ENCODE results near the gene DPPA3. TPM values are rescaled to one million over a fixed set of nuclear protein-coding genes. Genes with fewer than 3 reads are reported as not detected.

Gene DPPA3
- total RNA-seq, 2 experiments from 2014 or later, result not detected

DNA sequence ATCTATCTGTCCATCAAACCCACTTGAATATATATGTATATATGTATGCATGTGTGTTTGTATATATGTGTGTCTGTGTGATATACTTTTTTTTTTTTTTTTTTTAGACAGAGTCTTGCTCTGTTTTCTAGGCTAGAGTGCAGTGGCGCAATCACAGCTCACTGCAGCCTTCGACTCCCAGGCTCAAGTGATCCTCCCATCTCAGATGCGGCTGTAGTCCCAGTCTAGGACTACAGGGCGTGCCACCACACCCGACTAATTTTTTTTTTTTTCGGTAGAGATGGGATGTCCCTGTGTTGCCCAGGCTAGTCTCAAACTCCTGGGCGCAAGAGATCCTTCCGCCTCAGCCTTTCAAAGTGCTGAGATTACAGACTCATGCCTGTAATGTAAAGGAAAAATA, 32.5 kb upstream of the DPPA3 start:
- H3K36me3 ChIP-seq (ENCODE audit: insufficient read depth, low read length), result no peaks in the 10 kb centered on the region
- intact Hi-C loops (cut with DNase I, micrococcal nuclease), result no loop called here
- no peaks in the 10 kb centered on the region for H3K4me1 ChIP-seq (ENCODE audit: insufficient read depth, low read length)
- TF ChIP-seq, protein P1, sequence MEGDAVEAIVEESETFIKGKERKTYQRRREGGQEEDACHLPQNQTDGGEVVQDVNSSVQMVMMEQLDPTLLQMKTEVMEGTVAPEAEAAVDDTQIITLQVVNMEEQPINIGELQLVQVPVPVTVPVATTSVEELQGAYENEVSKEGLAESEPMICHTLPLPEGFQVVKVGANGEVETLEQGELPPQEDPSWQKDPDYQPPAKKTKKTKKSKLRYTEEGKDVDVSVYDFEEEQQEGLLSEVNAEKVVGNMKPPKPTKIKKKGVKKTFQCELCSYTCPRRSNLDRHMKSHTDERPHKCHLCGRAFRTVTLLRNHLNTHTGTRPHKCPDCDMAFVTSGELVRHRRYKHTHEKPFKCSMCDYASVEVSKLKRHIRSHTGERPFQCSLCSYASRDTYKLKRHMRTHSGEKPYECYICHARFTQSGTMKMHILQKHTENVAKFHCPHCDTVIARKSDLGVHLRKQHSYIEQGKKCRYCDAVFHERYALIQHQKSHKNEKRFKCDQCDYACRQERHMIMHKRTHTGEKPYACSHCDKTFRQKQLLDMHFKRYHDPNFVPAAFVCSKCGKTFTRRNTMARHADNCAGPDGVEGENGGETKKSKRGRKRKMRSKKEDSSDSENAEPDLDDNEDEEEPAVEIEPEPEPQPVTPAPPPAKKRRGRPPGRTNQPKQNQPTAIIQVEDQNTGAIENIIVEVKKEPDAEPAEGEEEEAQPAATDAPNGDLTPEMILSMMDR (IDR thresholded peaks at IDR 0.05), result no peak
- no peak overlapping the region for H3K4me3 ChIP-seq (ENCODE audit: low read length)
- no peaks in the 10 kb centered on the region for H3K36me3 Mint-ChIP-seq (ENCODE audit: low read depth)
- ATAC-seq (ENCODE audit: poor library complexity) (no peak), DNase-seq (no peak)
- peaks cover 7% of the 10 kb centered on the region for H3K4me1 Mint-ChIP-seq (ENCODE audit: low read depth)
- H3K27me3 ChIP-seq (ENCODE audit: control insufficient read depth in 1 of 2, insufficient read depth in 2 of 2, low read length in 2 of 2), result peaks cover 0 to 4% of the 10 kb centered on the region in 2 experiments
- ChIA-PET CTCF (no interaction called here), POLR2A (no interaction called here)
- no peaks in the 10 kb centered on the region for H3K9me3 ChIP-seq (ENCODE audit: control insufficient read depth in 1 of 2, insufficient read depth in 1 of 2, low read length in 2 of 2)
- no peak overlapping the region for H3K27ac Mint-ChIP-seq
- no peak overlapping the region for H3K4me3 Mint-ChIP-seq
- H3K27ac ChIP-seq (ENCODE audit: low read depth in 1 of 2, low read length in 2 of 2), result no peak overlapping the region
- peaks cover 19% of the 10 kb centered on the region for H3K27me3 Mint-ChIP-seq
- H3K9me3 Mint-ChIP-seq, result no peaks in the 10 kb centered on the region

DNA sequence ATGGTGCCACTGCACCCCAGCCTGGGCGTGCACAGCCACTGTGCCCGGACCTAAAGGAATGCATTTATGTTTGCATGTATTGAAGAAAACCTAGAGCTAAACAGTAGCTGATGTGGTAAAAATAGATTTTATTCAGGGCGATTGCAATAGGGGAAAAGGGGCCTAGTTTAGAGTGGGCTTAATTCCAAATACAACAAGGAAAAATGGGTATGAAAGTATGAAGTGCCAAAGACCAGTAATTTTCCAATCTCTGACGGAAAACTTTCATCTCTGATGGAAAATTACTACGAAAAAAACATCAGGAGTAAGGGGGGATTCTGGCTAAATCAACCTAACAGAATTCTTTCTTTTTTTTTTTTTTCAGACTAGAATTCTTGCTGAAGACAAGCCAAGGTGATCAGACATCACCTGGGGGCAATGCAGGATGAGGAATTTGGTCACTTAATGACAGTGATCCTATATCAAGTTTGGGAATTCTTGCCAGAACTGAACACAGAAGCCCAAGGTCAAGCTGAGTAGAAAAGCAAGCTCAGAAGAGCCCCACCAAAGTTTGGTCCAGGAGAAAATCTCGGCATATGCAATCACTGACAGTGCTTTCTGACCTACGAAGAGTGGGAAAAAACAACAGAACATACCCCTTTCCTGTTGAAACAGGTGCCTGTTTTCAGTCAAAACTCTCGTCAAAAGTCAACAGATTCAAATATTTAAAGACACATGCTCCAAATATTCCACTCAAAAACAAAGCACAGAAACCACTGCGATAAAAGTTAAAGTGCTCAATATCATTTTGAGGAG, 31.8 kb upstream of the DPPA3 start:
- Mint-ChIP-seq H3K9me3 (no peaks in the 10 kb centered on the region), H3K27me3 (peaks cover 19% of the 10 kb centered on the region), H3K4me3 (no peak overlapping the region), H3K27ac (no peak overlapping the region), H3K4me1 (ENCODE audit: low read depth) (peaks cover 7% of the 10 kb centered on the region), H3K36me3 (ENCODE audit: low read depth) (no peaks in the 10 kb centered on the region)
- Histone ChIP-seq H3K4me1 (ENCODE audit: insufficient read depth, low read length) (no peaks in the 10 kb centered on the region), H3K4me3 (ENCODE audit: low read length) (no peak overlapping the region), H3K27me3 (ENCODE audit: control insufficient read depth in 1 of 2, insufficient read depth in 2 of 2, low read length in 2 of 2) (peaks cover 0 to 4% of the 10 kb centered on the region in 2 experiments), H3K9me3 (ENCODE audit: control insufficient read depth in 1 of 2, insufficient read depth in 1 of 2, low read length in 2 of 2) (no peaks in the 10 kb centered on the region), H3K36me3 (ENCODE audit: insufficient read depth, low read length) (no peaks in the 10 kb centered on the region), H3K27ac (ENCODE audit: low read depth in 1 of 2, low read length in 2 of 2) (no peak overlapping the region)
- ChIA-PET POLR2A (no interaction called here), CTCF (no interaction called here)
- intact Hi-C loops (cut with DNase I, micrococcal nuclease), result no loop called here
- TF ChIP-seq, protein P1 (IDR thresholded peaks at IDR 0.05), result no peak
- ATAC-seq (ENCODE audit: poor library complexity) (no peak), DNase-seq (no peak)

DNA sequence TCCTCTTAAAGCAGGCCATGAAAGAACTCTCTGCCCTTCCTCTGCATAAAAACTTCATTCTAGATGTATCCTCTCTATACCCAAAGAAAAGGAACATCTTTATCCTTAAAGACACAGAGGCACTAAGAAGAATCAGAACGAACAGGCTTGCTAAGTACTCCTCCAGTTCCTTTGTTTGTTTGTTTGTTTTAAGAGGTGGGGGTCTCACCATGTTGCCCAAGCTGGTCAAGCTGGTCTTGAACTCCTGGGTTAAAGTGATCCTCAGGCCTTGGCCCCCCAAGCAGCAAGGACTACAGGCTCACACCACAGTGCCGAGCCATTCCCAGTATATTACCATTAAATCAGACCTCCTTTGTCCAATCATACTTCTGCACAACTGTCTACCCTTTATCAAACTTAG, 29.7 kb upstream of the DPPA3 start:
- Mint-ChIP-seq H3K27ac (no peak overlapping the region), H3K36me3 (ENCODE audit: low read depth) (no peaks in the 10 kb centered on the region), H3K4me3 (no peak overlapping the region), H3K4me1 (ENCODE audit: low read depth) (peaks cover 7% of the 10 kb centered on the region), H3K27me3 (peaks cover 11% of the 10 kb centered on the region), H3K9me3 (no peaks in the 10 kb centered on the region)
- intact Hi-C loops (cut with DNase I, micrococcal nuclease), result no loop called here
- no peak for ATAC-seq (ENCODE audit: poor library complexity)
- H3K4me1 ChIP-seq (ENCODE audit: insufficient read depth, low read length), result no peaks in the 10 kb centered on the region
- no peak overlapping the region for H3K27ac ChIP-seq (ENCODE audit: low read depth in 1 of 2, low read length in 2 of 2)
- H3K9me3 ChIP-seq (ENCODE audit: control insufficient read depth in 1 of 2, insufficient read depth in 1 of 2, low read length in 2 of 2), result no peaks in the 10 kb centered on the region
- POLR2A ChIA-PET, result no interaction called here
- H3K4me3 ChIP-seq (ENCODE audit: low read length), result no peak overlapping the region
- DNase-seq, result no peak
- CTCF ChIA-PET, result no interaction called here
- no peaks in the 10 kb centered on the region for H3K27me3 ChIP-seq (ENCODE audit: control insufficient read depth in 1 of 2, insufficient read depth in 2 of 2, low read length in 2 of 2)
- TF ChIP-seq, protein P1 (IDR thresholded peaks at IDR 0.05), result no peak
- no peaks in the 10 kb centered on the region for H3K36me3 ChIP-seq (ENCODE audit: insufficient read depth, low read length)

All from CD4-positive, alpha-beta T cell (primary cell).